GM12892 (cell line): ENCODE results near the gene CEP128.

ENCODE experiments used
- DNase-seq: peaks from one replicate; pipeline ENCODE4 v3.0.0; 2011; ENCODE audit not compliant: insufficient read length
- FAIRE-seq: peaks from 2 replicates; lab custom pipeline; 2011; peaks lifted over from hg19 to GRCh38; lab: Jason Lieb, UNC
- POLR2A ChIP-seq: IDR thresholded peaks from 2 replicates; pipeline ENCODE4 v1.6.1; 2011; ENCODE audit warnings: low read depth, low read length, control low read depth
- POLR2AphosphoS5 ChIP-seq: IDR thresholded peaks from 2 replicates; pipeline ENCODE4 v1.6.1; 2011; ENCODE audit warnings: low read depth, low read length, control low read depth
- TAF1 ChIP-seq: IDR thresholded peaks from 2 replicates; pipeline ENCODE4 v1.6.1; 2011; ENCODE audit warnings: low read depth, mild to moderate bottlenecking, control low read depth, low read length, borderline replicate concordance

The CEP128 gene

DNA sequence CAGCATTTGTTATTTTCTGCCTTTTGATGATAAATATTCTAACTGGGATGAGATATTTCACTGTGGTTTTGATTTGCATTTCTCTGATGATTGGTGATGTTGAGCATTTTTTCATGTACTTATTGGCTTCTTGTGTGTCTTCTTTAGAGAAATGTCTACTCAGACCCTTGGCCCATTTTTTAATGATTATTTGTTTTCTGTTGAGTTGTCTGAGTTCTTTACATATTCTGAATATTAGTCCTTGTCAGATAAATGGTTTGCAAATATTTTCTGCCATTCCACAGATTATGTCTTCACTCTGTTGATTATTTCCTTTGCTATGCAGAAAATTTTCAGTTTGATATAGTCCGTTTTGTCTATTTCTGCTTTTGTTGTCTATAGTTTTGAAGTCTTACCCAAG is 317.0 kb downstream of the CEP128 start:
- FAIRE-seq (no peak), DNase-seq (no peak)
- TF ChIP-seq POLR2AphosphoS5 (no peak), POLR2A (no peak), TAF1 (no peak)

DNA sequence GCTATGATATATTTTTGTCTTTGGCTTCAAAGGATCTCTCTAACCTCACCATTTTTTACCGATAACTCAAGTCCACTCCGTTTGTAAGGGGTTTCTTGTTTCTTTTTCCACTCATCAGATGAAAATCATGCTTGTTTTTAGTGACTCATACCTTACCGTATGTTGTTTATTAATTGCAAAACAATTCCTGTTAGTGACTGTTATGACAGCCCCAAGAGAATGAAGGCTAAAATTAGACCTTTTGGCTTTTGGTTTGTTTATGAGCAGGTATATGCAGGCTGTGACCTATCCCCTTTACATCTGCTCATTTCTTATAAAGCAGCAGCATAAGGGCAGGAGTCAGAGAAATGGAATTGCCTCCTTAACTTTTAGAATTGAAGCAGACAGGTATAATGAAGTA is 319.8 kb downstream of the CEP128 start:
- TF ChIP-seq POLR2A (no peak), POLR2AphosphoS5 (no peak), TAF1 (no peak)
- DNase-seq (no peak), FAIRE-seq (no peak)

- DNase-seq (no peak), FAIRE-seq (no peak)
- no peak for TF ChIP-seq TAF1
- TF ChIP-seq POLR2A, result no peak
- no peak for TF ChIP-seq POLR2AphosphoS5
Measured at GRCh38 chr14:80620434-80620833, 321.1 kb downstream of the CEP128 start.

- no peak for DNase-seq
- FAIRE-seq, result no peak
- TF ChIP-seq POLR2AphosphoS5, result no peak
- TF ChIP-seq POLR2A, result no peak
- TF ChIP-seq TAF1, result no peak
Measured at GRCh38 chr14:80618751-80619329, 322.7 kb downstream of the CEP128 start.

- DNase-seq, result peak; percentile 10
- TF ChIP-seq POLR2AphosphoS5, result no peak
- TF ChIP-seq TAF1, result no peak
- no peak for TF ChIP-seq POLR2A
- FAIRE-seq, result no peak
Measured at GRCh38 chr14:80615831-80616230, 325.7 kb downstream of the CEP128 start.

DNA sequence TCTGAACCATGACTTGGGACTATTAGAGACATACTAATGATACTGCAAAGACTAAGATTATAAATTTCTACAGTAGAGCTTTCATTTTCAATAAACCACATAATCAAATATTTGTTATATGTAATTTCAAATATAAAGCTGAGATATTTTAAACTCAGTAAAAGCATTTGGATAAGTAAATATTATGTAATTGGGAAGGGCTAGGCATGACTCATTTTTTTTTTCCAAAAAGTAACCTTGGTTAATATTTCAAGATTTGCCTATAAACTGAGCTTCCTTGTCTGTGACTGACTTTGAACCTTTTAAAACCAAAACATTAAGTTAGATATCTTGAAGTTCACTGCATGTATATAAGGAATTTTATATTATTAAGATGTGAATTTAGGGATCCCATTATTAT is 332.5 kb downstream of the CEP128 start:
- TF ChIP-seq TAF1, result no peak
- TF ChIP-seq POLR2A, result no peak
- TF ChIP-seq POLR2AphosphoS5, result no peak
- DNase-seq (no peak), FAIRE-seq (no peak)

DNA sequence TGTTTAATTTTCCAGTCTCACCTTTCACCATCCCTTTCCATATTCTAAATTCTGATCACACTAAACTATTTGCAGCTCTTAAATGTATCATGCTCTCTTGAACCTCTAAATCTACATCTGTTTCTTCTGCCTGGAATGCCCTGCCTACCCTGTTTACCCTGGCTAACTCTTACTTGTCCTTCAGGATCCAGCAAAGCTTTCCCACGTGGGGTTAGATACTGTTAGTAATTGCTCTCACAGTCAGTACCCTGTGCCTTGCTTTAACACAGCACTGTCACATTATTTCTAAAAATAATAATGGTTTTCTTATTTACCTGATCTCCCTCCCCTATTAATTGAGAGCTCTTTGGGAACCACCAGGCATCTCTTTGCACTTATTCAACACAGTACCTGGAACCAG is 333.0 kb downstream of the CEP128 start:
- FAIRE-seq (no peak), DNase-seq (no peak)
- TF ChIP-seq POLR2AphosphoS5 (no peak), POLR2A (no peak), TAF1 (no peak)

DNA sequence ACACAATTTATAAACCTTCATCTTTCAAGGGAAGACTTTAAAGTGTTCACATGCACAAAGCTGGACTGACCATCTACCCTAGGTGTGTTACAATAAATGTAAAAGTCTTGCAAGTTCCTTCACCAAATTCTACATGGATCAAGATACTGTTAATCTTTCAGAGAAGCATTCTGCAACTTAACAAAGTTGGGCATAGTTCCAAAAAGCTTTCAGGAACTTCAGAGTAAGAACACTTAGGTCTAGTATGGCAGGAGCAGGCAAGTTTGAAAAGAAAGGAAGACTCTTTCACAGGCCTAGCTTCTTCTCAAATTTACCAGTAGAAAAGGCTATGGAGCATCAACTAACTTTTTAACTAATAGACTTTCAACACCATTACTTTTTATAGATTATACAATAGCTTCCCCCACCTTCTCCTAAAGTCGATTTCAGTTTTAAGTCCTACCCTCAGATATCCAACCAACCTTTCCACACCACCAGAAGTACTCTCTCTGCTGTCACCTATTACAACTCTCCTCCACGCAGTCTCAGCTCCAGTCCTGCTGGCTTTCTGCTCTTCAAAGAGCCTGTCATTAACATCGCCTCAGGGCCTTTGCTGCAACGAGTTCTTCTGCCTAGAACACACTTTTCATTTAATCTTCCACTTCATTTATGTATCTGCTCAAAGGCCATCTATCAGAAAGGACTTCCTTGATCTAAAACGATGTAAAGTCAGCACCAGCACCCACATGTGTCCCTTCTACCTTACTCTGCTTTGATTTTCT is 333.9 kb downstream of the CEP128 start:
- no peak for FAIRE-seq
- DNase-seq, result no peak
- TF ChIP-seq POLR2AphosphoS5, result no peak
- TF ChIP-seq TAF1, result no peak
- TF ChIP-seq POLR2A, result no peak

DNA sequence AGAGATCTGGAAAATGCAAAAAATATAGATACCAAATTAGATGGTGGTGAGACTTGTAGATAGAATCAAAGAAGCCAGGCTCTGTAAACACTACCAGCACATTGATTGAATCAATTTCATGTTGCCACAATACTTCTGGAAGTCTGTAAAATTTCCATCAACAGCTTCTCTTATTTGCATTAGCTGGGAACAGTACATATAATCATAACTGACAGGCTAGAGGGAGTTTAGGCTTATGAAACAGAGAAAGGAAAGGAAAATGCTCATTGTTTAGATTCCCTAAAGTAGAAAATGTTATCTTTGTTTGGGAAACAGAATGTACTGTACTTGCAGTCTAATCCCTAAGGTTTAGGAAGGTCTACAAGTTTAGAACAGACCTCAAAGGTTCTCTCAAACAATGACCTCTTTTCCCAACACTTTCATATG is 335.2 kb downstream of the CEP128 start:
- no peak for FAIRE-seq
- DNase-seq, result no peak

GRCh38 chr14:80605536-80605935 is 336.0 kb downstream of the CEP128 start:
- TF ChIP-seq POLR2AphosphoS5 (no peak), TAF1 (no peak), POLR2A (no peak)
- DNase-seq (no peak), FAIRE-seq (no peak)

More for the DNA sequence above, 335.2 kb downstream of the CEP128 start:
- TF ChIP-seq POLR2A, result no peak
- TF ChIP-seq TAF1, result no peak
- no peak for TF ChIP-seq POLR2AphosphoS5

DNA sequence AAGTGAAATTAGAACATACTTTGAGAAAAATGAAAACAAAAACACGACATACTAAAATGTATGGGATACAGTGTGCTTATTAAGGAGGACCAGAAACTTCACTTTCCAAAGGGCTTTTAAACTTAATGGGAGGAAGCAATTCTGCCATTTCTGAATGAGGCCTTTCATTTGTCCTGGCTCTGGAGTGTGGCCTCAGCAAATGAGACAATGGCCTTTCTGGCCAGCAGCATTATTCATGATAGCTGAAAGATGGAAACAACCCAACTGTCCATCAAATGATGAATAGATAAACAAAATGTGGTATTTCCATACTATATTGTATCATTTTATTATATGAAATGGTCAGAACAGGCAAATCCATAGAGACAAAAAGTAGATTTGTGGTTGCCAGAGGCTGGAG is 338.6 kb downstream of the CEP128 start:
- TF ChIP-seq POLR2AphosphoS5, result no peak
- FAIRE-seq (no peak), DNase-seq (no peak)

- no peak for TF ChIP-seq POLR2AphosphoS5
- TF ChIP-seq TAF1, result no peak
- TF ChIP-seq POLR2A, result no peak
- FAIRE-seq, result peak; percentile 84
Measured at GRCh38 chr14:80587096-80587724, 354.3 kb downstream of the CEP128 start.

More at GRCh38 chr14:80587096-80587724, 354.3 kb downstream of the CEP128 start:
- no peak for DNase-seq
